WTC11 (cell line): Measurements from ENCODE around the gene KCND3.

ENCODE experiments used
- CTCF ChIP-seq: fragments of 200-600 bp; IDR thresholded peaks from 2 replicates; pipeline ENCODE4 v1.8.0; 2022; ENCODE audit warnings: antibody characterized with exemption
- KAT7 ChIP-seq: sonication (generic); formaldehyde crosslinking; IDR thresholded peaks from 2 replicates; pipeline ENCODE4 v1.8.1; 2023; ENCODE audit warnings: missing genetic modification reagents, mild to moderate bottlenecking, borderline replicate concordance
- PRDM15 ChIP-seq: sonication (generic); formaldehyde crosslinking; IDR thresholded peaks from 2 replicates; pipeline ENCODE4 v1.8.0; 2022; ENCODE audit warnings: missing genetic modification reagents
- RELA ChIP-seq: sonication (generic); formaldehyde crosslinking; IDR thresholded peaks from 2 replicates; pipeline ENCODE4 v1.8.1; 2022; ENCODE audit warnings: missing genetic modification reagents, mild to moderate bottlenecking, borderline replicate concordance
- SMAD3 ChIP-seq: sonication (generic); formaldehyde crosslinking; IDR thresholded peaks from 2 replicates; pipeline ENCODE4 v1.8.0; 2022; ENCODE audit warnings: missing genetic modification reagents, mild to moderate bottlenecking, borderline replicate concordance
- STAT6 ChIP-seq: sonication (generic); formaldehyde crosslinking; conservative IDR thresholded peaks from 2 replicates; pipeline ENCODE4 v1.8.1; 2023; ENCODE audit warnings: mild to moderate bottlenecking, low read depth, missing genetic modification reagents, moderate library complexity
- ZNF671 ChIP-seq: fragments of 250-450 bp; sonication (Bioruptor Pico); IDR thresholded peaks from 2 replicates; pipeline ENCODE4 v1.8.0; 2021; ENCODE audit warnings: mild to moderate bottlenecking

- TF ChIP-seq PRDM15 (CRISPR knock-in tag) (no peak), CTCF (no peak), RELA (CRISPR knock-in tag) (no peak), SMAD3 (CRISPR knock-in tag) (no peak), ZNF671 (CRISPR knock-in tag) (no peak), STAT6 (CRISPR knock-in tag) (no peak), KAT7 (CRISPR knock-in tag) (no peak)
Observed at GRCh38 chr1:112001436-112001835, 12.0 kb upstream of the KCND3 start.
